ENCODE data around the gene EID2.

Gene EID2

DNA sequence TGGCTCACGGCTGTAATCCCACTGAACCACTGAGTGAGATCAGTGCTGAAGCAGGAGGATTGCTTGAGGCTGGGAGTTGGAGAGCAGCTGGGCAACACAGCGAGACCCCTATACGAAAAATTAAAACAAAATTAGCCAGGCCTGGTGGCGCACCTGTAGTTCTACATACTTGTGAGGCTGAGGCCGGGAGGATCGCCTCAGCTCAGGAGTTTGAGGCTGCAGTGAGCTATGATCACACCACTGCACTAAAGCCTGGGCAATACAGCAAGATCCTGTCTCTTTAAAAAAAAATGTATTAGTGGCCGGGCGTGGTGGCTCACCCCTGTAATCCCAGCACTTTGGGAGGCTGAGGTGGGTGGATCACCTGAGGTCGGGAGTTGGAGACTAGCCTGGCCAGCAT lies 31.3 kb downstream of the EID2 start:
- in situ Hi-C loops (cut with HindIII; ENCODE audit: low sequenced_read_pairs), result no loop called here
- DNase-seq (ENCODE audit: low read depth, low spot score), result no peak
- no peak overlapping the region for H3K4me3 ChIP-seq (ENCODE audit: low read depth, low read length)
- TF ChIP-seq, protein P1, sequence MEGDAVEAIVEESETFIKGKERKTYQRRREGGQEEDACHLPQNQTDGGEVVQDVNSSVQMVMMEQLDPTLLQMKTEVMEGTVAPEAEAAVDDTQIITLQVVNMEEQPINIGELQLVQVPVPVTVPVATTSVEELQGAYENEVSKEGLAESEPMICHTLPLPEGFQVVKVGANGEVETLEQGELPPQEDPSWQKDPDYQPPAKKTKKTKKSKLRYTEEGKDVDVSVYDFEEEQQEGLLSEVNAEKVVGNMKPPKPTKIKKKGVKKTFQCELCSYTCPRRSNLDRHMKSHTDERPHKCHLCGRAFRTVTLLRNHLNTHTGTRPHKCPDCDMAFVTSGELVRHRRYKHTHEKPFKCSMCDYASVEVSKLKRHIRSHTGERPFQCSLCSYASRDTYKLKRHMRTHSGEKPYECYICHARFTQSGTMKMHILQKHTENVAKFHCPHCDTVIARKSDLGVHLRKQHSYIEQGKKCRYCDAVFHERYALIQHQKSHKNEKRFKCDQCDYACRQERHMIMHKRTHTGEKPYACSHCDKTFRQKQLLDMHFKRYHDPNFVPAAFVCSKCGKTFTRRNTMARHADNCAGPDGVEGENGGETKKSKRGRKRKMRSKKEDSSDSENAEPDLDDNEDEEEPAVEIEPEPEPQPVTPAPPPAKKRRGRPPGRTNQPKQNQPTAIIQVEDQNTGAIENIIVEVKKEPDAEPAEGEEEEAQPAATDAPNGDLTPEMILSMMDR (IDR thresholded peaks at IDR 0.05; ENCODE audit: low read depth, low read length), result no peak

DNA sequence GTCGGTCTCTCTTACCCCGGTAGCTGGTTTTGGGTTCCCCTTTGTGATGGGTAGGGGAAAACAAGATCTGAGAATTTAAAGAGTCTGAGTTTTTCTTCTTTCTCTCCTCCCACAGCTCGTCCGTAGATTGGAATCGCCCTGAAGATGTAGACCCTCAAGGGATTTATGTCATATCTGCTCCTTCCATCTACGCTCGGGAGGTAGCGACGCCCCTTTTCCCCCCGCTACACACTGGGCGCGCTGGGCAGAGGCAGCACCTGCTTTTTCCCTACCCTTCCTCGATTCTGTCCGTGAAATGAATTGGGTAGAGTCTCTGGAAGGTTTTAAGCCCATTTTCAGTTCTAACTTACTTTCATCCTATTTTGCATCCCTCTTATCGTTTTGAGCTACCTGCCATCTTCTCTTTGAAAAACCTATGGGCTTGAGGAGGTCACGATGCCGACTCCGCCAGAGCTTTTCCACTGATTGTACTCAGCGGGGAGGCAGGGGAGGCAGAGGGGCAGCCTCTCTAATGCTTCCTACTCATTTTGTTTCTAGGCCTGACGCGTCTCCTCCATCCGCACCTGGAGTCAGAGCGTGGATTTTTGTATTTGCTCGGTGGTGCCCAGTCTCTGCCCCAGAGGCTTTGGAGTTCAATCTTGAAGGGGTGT lies 32.1 kb downstream of the EID2 start:
- TF ChIP-seq, protein P1 (IDR thresholded peaks at IDR 0.05; ENCODE audit: low read depth, low read length), result no peak
- DNase-seq (ENCODE audit: low read depth, low spot score), result no peak

DNA sequence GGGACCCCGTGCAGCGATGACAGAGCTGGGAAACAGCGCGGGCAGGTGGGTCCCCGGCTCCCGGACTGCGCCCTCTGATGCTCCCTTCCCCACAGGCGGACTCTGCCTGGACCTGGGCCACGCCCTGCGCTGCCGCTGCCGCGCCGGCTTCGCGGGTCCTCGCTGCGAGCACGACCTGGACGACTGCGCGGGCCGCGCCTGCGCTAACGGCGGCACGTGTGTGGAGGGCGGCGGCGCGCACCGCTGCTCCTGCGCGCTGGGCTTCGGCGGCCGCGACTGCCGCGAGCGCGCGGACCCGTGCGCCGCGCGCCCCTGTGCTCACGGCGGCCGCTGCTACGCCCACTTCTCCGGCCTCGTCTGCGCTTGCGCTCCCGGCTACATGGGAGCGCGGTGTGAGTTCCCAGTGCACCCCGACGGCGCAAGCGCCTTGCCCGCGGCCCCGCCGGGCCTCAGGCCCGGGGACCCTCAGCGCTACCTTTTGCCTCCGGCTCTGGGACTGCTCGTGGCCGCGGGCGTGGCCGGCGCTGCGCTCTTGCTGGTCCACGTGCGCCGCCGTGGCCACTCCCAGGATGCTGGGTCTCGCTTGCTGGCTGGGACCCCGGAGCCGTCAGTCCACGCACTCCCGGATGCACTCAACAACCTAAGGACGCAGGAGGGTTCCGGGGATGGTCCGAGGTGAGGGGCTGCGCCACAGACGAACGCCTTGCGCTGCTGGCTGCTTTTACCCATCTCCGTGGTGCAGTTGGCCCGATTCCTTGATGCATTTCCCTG lies 32.8 kb downstream of the EID2 start:
- TF ChIP-seq, protein P1 (IDR thresholded peaks at IDR 0.05; ENCODE audit: low read depth, low read length), result no peak
- peak overlapping the region; percentile 50 for H3K4me3 ChIP-seq (ENCODE audit: low read depth, low read length)
- in situ Hi-C loops (cut with HindIII; ENCODE audit: low sequenced_read_pairs), result no loop called here
- DNase-seq (ENCODE audit: low read depth, low spot score), result peak; percentile 68

More for the DNA sequence above, 32.1 kb downstream of the EID2 start:
- peak overlapping the region; percentile 50 for H3K4me3 ChIP-seq (ENCODE audit: low read depth, low read length)
- in situ Hi-C loops (cut with HindIII; ENCODE audit: low sequenced_read_pairs), result no loop called here

DNA sequence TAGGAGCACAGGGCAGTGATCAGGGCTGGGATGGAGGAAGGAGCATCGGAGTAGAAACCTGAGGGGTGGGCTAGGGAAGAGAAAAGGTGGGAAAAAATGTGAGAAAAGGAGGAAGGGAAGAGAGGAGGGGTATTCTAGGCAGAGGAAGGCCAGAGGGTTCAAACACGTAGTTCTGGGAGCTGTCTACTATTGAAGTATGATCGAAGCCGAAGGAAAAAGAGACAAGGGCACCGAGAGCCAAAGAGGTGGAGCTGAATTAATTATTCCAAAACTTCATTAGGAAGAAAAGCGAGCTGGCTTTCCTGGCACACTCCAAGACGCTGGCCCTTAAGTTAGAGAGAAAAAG lies 33.4 kb downstream of the EID2 start:
- TF ChIP-seq, protein P1 (IDR thresholded peaks at IDR 0.05; ENCODE audit: low read depth, low read length), result no peak
- peak overlapping the region; percentile 12 for H3K4me3 ChIP-seq (ENCODE audit: low read depth, low read length)
- in situ Hi-C loops (cut with HindIII; ENCODE audit: low sequenced_read_pairs), result no loop called here
- DNase-seq (ENCODE audit: low read depth, low spot score), result no peak

DNA sequence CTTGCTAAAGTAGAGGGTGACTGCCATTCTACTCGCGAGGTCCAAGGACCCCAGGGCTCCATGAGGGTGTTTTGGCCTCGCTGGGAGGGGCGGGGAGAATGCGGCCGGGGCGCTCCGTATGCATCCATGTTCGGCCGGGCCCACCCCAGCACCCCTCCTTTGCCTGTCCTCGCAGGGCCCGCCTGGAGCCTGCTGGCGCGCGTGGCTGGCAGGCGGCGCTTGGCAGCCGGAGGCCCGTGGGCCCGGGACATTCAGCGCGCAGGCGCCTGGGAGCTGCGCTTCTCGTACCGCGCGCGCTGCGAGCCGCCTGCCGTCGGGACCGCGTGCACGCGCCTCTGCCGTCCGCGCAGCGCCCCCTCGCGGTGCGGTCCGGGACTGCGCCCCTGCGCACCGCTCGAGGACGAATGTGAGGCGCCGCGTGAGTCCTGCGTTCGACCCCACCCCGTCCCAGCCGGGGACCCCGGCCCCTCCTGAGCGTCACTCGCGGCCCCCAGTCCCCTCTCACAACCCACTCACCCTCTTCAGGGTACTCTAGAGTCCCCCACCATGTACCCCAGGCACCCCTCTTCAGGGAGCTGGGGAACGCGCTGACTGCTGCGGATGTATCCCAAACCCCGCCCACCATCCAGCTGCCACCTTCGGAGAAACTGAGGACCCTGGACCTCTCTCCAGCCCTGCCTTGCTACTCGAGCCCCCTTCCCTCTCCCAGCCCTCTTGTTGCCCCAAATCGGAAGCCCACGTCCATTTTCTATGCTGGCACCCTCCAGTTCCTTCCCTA lies 37.1 kb downstream of the EID2 start:
- H3K4me3 ChIP-seq (ENCODE audit: low read depth, low read length), result no peak overlapping the region
- in situ Hi-C loops (cut with HindIII; ENCODE audit: low sequenced_read_pairs), result no loop called here
- TF ChIP-seq, protein P1 (IDR thresholded peaks at IDR 0.05; ENCODE audit: low read depth, low read length), result peak; percentile 54
- peak; percentile 55 for DNase-seq (ENCODE audit: low read depth, low spot score)

DNA sequence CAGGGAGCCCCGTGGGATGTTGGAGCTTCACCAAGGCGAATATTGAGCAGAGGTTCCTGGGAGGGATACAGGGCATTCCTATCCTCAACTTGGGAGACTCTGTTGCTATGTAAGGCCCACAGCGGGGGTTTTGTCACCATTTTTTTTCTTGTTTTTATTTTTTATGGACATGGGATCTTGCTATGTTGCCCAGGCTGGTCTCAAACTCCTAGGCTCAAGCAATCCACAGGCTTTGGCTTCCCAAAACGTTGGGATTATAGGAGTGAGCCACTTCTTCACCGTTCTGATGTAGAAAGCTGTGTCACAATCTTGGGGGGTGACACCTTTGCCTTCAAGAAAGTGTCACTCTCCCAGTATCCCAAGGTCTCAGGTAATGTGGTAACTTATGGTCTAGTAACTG lies 38.6 kb downstream of the EID2 start:
- H3K4me3 ChIP-seq (ENCODE audit: low read depth, low read length), result no peak overlapping the region
- TF ChIP-seq, protein P1 (IDR thresholded peaks at IDR 0.05; ENCODE audit: low read depth, low read length), result no peak
- in situ Hi-C loops (cut with HindIII; ENCODE audit: low sequenced_read_pairs), result no loop called here
- DNase-seq (ENCODE audit: low read depth, low spot score), result no peak

Data from astrocyte of the spinal cord (primary cell).